Fibroblast of lung (primary cell): Measurements from ENCODE around the gene UBAP2. TPM values are rescaled to one million over a fixed set of nuclear protein-coding genes. Genes with fewer than 3 reads are reported as not detected.

Source experiments
- DNase-seq, 2 donors: peaks; one replicate each; pipeline versions ENCODE4 v3.0.0 to v3.0.0-alpha.2; 2010; ENCODE audit warnings: low read depth in 2 of 2
- H2AFZ ChIP-seq: 2 replicates; pipeline ENCODE4 v1.5.1; 2012; ENCODE audit warnings: low read length, control low read depth, inconsistent platforms
- H3K27ac ChIP-seq: 2 replicates; pipeline ENCODE4 v1.5.1; 2011; ENCODE audit warnings: low read length, control low read depth; ENCODE audit not compliant: insufficient read depth
- H3K27me3 ChIP-seq: 2 replicates; pipeline ENCODE4 v1.5.1; 2011; ENCODE audit warnings: mild to moderate bottlenecking, low read length; ENCODE audit not compliant: control insufficient read depth, insufficient read depth
- H3K36me3 ChIP-seq: 2 replicates; pipeline ENCODE4 v1.5.1; 2011; ENCODE audit warnings: low read length; ENCODE audit not compliant: control insufficient read depth, insufficient read depth
- H3K4me1 ChIP-seq: 2 replicates; pipeline ENCODE4 v1.5.1; 2011; ENCODE audit warnings: low read length; ENCODE audit not compliant: control insufficient read depth, insufficient read depth; ENCODE audit errors: extremely low read depth
- H3K4me2 ChIP-seq: 2 replicates; pipeline ENCODE4 v1.5.1; 2011; ENCODE audit warnings: low read length, control low read depth; ENCODE audit not compliant: insufficient read depth; ENCODE audit errors: extremely low read depth
- H3K4me3 ChIP-seq, 4 experiments: fragments of 200-600 bp in 1 of 4; sonication (generic) in 1 of 4; replicated peaks in 1 of 4; 2 replicates each; pipeline ENCODE4 v1.5.1; 2011 to 2016; ENCODE audit warnings: low read length in 4 of 4, low read depth in 3 of 4, mild to moderate bottlenecking in 3 of 4, control low read depth in 2 of 4, inconsistent platforms in 1 of 4, mixed read lengths in 1 of 4; ENCODE audit not compliant: insufficient read depth in 1 of 4; ENCODE audit errors: control extremely low read depth in 1 of 4
- H3K79me2 ChIP-seq: 2 replicates; pipeline ENCODE4 v1.5.1; 2012; ENCODE audit warnings: mild to moderate bottlenecking, low read length, inconsistent platforms; ENCODE audit not compliant: control insufficient read depth, insufficient read depth
- H3K9ac ChIP-seq: 2 replicates; pipeline ENCODE4 v1.5.1; 2011; ENCODE audit warnings: mild to moderate bottlenecking, low read length, control low read depth; ENCODE audit not compliant: insufficient read depth
- H3K9me3 ChIP-seq: 2 replicates; pipeline ENCODE4 v1.5.1; 2012; ENCODE audit warnings: low read depth, low read length; ENCODE audit not compliant: control insufficient read depth, insufficient read depth
- H4K20me1 ChIP-seq: 2 replicates; pipeline ENCODE4 v1.5.1; 2011; ENCODE audit warnings: low read length; ENCODE audit not compliant: control insufficient read depth, insufficient read depth; ENCODE audit errors: extremely low read depth
- CTCF ChIP-seq, 2 donors: IDR thresholded peaks in 1 of 2; conservative IDR thresholded peaks in 1 of 2; 1 replicate in 1 of 2; 2 replicates in 1 of 2; pipeline ENCODE4 v1.5.1; 2011 to 2012; ENCODE audit warnings: low read length in 2 of 2, control low read depth in 1 of 2, inconsistent platforms in 1 of 2, low read depth in 1 of 2, mild to moderate bottlenecking in 1 of 2
- EZH2 ChIP-seq: IDR thresholded peaks from 2 replicates; pipeline ENCODE4 v1.5.1; 2012; ENCODE audit warnings: low read length, control low read depth, mild to moderate bottlenecking; ENCODE audit errors: missing control alignments
- polyA plus RNA-seq, 2 donors: library from polyadenylated mRNA; depleted of rRNA in 1 of 2; stranded (reverse) in 1 of 2; unstranded in 1 of 2; fragments of >200 nt; gene quantifications; 2 replicates each; pipeline ENCODE4 v1.2.1, GENCODE V29; 2011 to 2012; ENCODE audit warnings: missing spikeins in 1 of 2
- total RNA-seq: library from RNA; depleted of rRNA; stranded (reverse); fragments of >200 nt; gene quantifications from 2 replicates; pipeline ENCODE4 v1.2.1, GENCODE V29; 2014

Gene UBAP2
- total and polyA plus RNA-seq, 2 donors (not counting 1 experiment from before 2014, with no cell fraction given): 10.2 to 20.6 TPM

DNA sequence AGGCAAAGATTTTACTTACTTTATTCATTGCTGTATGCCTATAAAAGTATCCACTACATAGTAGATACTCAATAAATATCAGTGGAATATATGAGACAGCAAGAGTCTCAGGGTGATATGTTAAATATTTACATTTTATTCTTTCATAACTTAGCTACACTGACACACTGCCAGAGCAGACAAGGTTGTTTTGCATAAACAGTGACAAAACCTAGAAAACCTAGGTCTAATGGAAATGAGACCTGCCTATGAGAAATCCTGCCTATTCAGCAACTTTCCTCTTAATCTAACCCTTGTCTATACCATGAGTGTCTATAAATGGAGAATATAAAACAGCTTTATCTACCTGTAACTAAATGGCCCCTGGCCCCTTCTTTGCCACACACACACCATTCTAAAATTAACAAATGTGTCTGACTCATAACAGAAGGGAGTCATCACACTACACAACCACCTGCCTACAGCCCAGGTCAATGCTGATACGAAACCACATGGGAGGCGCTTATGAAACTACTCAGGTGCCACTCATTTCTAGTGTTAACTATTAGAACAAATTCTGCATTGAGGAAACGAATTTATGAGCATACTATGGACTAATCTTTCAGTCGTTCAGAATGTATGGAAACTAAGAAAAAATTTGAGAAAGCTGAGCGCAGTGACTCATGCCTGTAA lies 60.3 kb downstream of the UBAP2 start:
- no peak for TF ChIP-seq CTCF (conservative IDR thresholded peaks at IDR 0.05 in 1 of 2, IDR thresholded peaks at IDR 0.05 in 1 of 2; ENCODE audit: low read depth in 1 of 2, low read length in 2 of 2)
- TF ChIP-seq EZH2: no peak
- H3K9me3 ChIP-seq: no peaks in the 10 kb centered on the region
- no peaks in the 10 kb centered on the region for H3K27me3 ChIP-seq
- no peak overlapping the region for H3K9ac ChIP-seq
- no peaks in the 10 kb centered on the region for H4K20me1 ChIP-seq
- H3K27ac ChIP-seq: no peak overlapping the region
- H2AFZ ChIP-seq: no peak overlapping the region
- DNase-seq: peak in 1 of 2 donors; percentile 16
- peaks cover 1% of the 10 kb centered on the region for H3K36me3 ChIP-seq
- no peaks in the 10 kb centered on the region for H3K79me2 ChIP-seq
- H3K4me3 ChIP-seq: no peak overlapping the region
- H3K4me1 ChIP-seq: no peaks in the 10 kb centered on the region
- no peak overlapping the region for H3K4me2 ChIP-seq

- Histone ChIP-seq H2AFZ (no peak overlapping the region), H4K20me1 (no peaks in the 10 kb centered on the region), H3K4me2 (no peak overlapping the region), H3K4me3 (no peak overlapping the region), H3K36me3 (peaks cover 2% of the 10 kb centered on the region), H3K9me3 (no peaks in the 10 kb centered on the region), H3K9ac (no peak overlapping the region), H3K4me1 (no peaks in the 10 kb centered on the region), H3K27ac (no peak overlapping the region), H3K27me3 (no peaks in the 10 kb centered on the region), H3K79me2 (no peaks in the 10 kb centered on the region)
- DNase-seq: no peak
- TF ChIP-seq EZH2 (no peak), CTCF (conservative IDR thresholded peaks at IDR 0.05 in 1 of 2, IDR thresholded peaks at IDR 0.05 in 1 of 2; ENCODE audit: low read depth in 1 of 2, low read length in 2 of 2) (no peak)
Measured at GRCh38 chr9:33976414-33976813, 72.3 kb downstream of the UBAP2 start.

GRCh38 chr9:33972698-33973097 lies 76.0 kb downstream of the UBAP2 start:
- H3K4me1 ChIP-seq: no peaks in the 10 kb centered on the region
- no peak for DNase-seq
- H3K9me3 ChIP-seq: no peaks in the 10 kb centered on the region
- H3K27ac ChIP-seq: no peak overlapping the region
- TF ChIP-seq CTCF (conservative IDR thresholded peaks at IDR 0.05 in 1 of 2, IDR thresholded peaks at IDR 0.05 in 1 of 2; ENCODE audit: low read depth in 1 of 2, low read length in 2 of 2): no peak
- H3K4me3 ChIP-seq: no peak overlapping the region
- no peak overlapping the region for H3K4me2 ChIP-seq
- H3K36me3 ChIP-seq: no peaks in the 10 kb centered on the region
- no peaks in the 10 kb centered on the region for H3K27me3 ChIP-seq
- no peaks in the 10 kb centered on the region for H3K79me2 ChIP-seq
- no peaks in the 10 kb centered on the region for H4K20me1 ChIP-seq
- no peak overlapping the region for H2AFZ ChIP-seq
- no peak overlapping the region for H3K9ac ChIP-seq
